ENCODE measurements around the gene TPPP.
"Not testable (repeated sequence)": the region's sequence is repeated elsewhere in the genome, so short reads cannot be mapped to it uniquely, and the experiment has no call there.

DNA sequence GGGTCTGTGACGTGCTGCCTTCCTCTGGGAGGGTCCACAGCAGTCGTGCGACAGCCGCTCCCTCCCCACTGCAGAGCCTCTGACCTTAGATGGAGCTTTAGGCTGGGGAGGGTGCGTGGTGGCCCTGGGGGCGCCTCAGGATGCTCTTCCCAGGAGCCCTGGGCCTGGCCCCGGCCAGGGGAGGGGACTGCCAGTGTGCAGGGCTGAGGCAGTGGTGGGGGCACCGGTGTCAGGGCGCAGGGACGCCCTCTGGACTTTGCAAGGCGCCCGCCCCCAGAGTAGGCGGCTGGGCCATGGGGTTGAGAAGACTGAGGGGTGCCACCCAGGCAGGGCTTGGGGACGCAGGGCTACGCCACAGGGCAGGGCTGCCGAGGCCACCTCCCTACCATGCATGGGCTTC, 14.6 kb downstream of the TPPP start:
- TF ChIP-seq YY1 (IDR thresholded peaks at IDR 0.05; ENCODE audit: insufficient read depth, insufficient read length); ZNF274 (IDR thresholded peaks at IDR 0.05; ENCODE audit: low read depth, low read length); SUZ12 (IDR thresholded peaks at IDR 0.05; ENCODE audit: extremely low read depth, insufficient read depth, insufficient read length): not testable (repeated sequence)
